Thyroid gland (tissue), 4 donors: ENCODE measurements around the gene GJC1. TPM values are rescaled to one million over a fixed set of nuclear protein-coding genes. Genes with fewer than 3 reads are reported as not detected.

ENCODE experiments used
- DNase-seq, 2 donors: peaks; one replicate each; pipeline ENCODE4 v3.0.0-alpha.2; 2019
- H3K27ac ChIP-seq, 3 donors: fragments of 200-600 bp; sonication (generic); 1 replicate in 2 of 3; 2 replicates in 1 of 3; pipeline ENCODE4 v1.5.1; 2016 to 2019; ENCODE audit warnings: mild to moderate bottlenecking in 1 of 3, moderate library complexity in 1 of 3
- H3K27me3 ChIP-seq: fragments of 200-600 bp; sonication (generic); one replicate; pipeline ENCODE4 v1.5.1; 2019
- H3K36me3 ChIP-seq, 2 donors: fragments of 200-600 bp; sonication (generic); one replicate each; pipeline ENCODE4 v1.5.1; 2016 to 2019
- H3K4me1 ChIP-seq, 2 donors: fragments of 200-600 bp; sonication (generic); one replicate each; pipeline ENCODE4 v1.5.1; 2017 to 2019
- H3K4me3 ChIP-seq, 3 donors: fragments of 200-600 bp; sonication (generic); replicated peaks in 1 of 3; 1 replicate in 2 of 3; 2 replicates in 1 of 3; pipeline ENCODE4 v1.5.1; 2016; ENCODE audit warnings: mild to moderate bottlenecking in 1 of 3
- H3K9me3 ChIP-seq: fragments of 200-600 bp; sonication (generic); one replicate; pipeline ENCODE4 v1.5.1; 2017
- POLR2A ChIP-seq, 2 donors: fragments of 450-650 bp; IDR thresholded peaks; one replicate each; pipeline ENCODE4 v1.6.1; 2017; ENCODE audit warnings: antibody characterized with exemption in 2 of 2, mild to moderate bottlenecking in 2 of 2, moderate library complexity in 1 of 2
- WGBS, 2 donors: methylation state at CpG; one replicate each; pipeline ENCODE4 v1.1.5; 2017; 5-methylcytosine and 5-hydroxymethylcytosine counted together
- intact Hi-C: fragments of 100-400 bp; cut with DNase I; formaldehyde crosslinking; loops from one replicate; pipeline ENCODE4 v1.15.1; 2023
- total RNA-seq, 4 donors: library from RNA; depleted of rRNA; stranded (reverse); fragments of >200 nt; gene quantifications; one replicate each; pipeline ENCODE4 v1.2.3, GENCODE V29; 2016
- TF ChIP-seq, protein P1 (sequence below), 6 experiments: fragments of 200-600 bp in 3 of 6; fragments of 450-650 bp in 3 of 6; sonication (generic) in 3 of 6; IDR thresholded peaks; one replicate each; pipeline ENCODE4 v1.5.1; 2016 to 2019; ENCODE audit warnings: antibody characterized with exemption in 6 of 6, mild to moderate bottlenecking in 2 of 6, inconsistent platforms in 1 of 6, moderate library complexity in 1 of 6

GJC1 gene
- total RNA-seq, 4 donors from 2014 or later: 1.4 to 6.1 (median 3.8) TPM

DNA sequence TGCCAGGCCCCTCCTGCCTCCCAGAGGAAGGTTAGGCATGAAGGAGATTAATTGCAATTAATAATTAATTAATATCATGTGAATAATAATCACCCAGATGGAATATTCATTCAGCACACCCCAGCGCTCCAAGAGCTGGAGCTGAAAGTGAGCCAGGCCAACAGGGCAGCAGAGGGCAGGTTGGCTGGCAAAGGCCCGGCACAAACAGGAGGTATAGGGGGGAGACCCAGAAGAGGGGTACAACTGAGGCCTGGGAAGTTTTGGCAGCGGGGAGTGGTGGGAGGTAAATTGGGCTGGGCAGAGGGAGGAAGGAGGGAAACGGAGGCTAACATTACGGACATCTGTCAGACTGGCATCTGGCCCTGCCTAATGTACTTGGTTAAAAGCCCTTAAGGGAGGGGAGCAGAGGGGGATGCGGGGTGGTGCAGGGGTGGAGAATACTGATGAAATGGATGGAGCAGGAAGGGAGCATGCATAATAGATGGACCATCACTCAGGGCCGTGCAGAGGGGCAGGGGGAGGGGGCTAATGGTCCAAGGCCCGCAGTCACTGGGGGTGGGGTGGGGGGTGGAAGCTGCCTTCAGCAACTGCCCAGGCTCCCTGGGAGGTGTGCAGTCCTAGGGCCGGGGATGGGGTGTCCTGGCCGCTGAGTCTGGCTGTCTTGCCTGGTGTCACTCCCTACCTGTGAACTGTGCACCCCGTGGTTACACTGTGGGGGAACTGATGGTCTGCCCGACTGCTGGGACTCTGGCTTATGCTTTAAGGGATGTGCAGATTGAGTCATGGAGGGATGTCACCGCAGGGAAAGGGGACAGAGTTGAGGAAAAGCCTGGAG lies 69.4 kb downstream of the GJC1 start:
- H3K36me3 ChIP-seq: no peaks in the 10 kb centered on the region
- H3K9me3 ChIP-seq: no peaks in the 10 kb centered on the region
- peaks cover 12% of the 10 kb centered on the region for H3K27me3 ChIP-seq
- TF ChIP-seq, protein P1, sequence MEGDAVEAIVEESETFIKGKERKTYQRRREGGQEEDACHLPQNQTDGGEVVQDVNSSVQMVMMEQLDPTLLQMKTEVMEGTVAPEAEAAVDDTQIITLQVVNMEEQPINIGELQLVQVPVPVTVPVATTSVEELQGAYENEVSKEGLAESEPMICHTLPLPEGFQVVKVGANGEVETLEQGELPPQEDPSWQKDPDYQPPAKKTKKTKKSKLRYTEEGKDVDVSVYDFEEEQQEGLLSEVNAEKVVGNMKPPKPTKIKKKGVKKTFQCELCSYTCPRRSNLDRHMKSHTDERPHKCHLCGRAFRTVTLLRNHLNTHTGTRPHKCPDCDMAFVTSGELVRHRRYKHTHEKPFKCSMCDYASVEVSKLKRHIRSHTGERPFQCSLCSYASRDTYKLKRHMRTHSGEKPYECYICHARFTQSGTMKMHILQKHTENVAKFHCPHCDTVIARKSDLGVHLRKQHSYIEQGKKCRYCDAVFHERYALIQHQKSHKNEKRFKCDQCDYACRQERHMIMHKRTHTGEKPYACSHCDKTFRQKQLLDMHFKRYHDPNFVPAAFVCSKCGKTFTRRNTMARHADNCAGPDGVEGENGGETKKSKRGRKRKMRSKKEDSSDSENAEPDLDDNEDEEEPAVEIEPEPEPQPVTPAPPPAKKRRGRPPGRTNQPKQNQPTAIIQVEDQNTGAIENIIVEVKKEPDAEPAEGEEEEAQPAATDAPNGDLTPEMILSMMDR (IDR thresholded peaks at IDR 0.05): no peak
- TF ChIP-seq POLR2A (IDR thresholded peaks at IDR 0.05): no peak
- H3K4me1 ChIP-seq: peaks cover 6 to 13% of the 10 kb centered on the region in 2 donors
- no peak for DNase-seq
- H3K4me3 ChIP-seq: no peak overlapping the region
- intact Hi-C loops: no loop called here
- WGBS, 2 donors: 79 to 87% methylated on average over 13 of the region's 13 CpGs
- no peak overlapping the region for H3K27ac ChIP-seq

DNA sequence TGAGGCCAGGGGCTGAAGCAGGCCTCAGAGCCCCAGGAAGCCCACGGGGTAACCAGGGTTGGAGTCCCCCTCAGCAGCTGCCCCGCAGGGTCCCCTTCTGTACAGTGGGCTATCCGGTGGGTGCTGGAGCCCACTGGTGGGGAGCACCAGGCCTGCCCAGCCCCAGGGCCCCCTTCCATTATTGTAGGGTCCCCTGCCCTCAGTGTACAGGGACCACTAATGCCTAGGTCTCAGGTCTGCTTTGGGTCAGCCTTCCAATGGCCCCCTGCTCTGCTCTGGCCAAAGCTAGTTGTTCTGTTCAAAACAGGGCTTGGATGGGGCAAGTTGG lies 70.2 kb downstream of the GJC1 start:
- H3K36me3 ChIP-seq: no peaks in the 10 kb centered on the region
- H3K4me3 ChIP-seq: no peak overlapping the region
- H3K27me3 ChIP-seq: peaks cover 12% of the 10 kb centered on the region
- intact Hi-C loops: no loop called here
- no peak for DNase-seq
- H3K27ac ChIP-seq: no peak overlapping the region
- no peaks in the 10 kb centered on the region for H3K9me3 ChIP-seq
- H3K4me1 ChIP-seq: peaks cover 6 to 13% of the 10 kb centered on the region in 2 donors
- 67 to 80% methylated on average over 3 of the region's 3 CpGs for WGBS, 2 donors
- TF ChIP-seq POLR2A (IDR thresholded peaks at IDR 0.05): no peak
- TF ChIP-seq, protein P1 (IDR thresholded peaks at IDR 0.05): no peak

DNA sequence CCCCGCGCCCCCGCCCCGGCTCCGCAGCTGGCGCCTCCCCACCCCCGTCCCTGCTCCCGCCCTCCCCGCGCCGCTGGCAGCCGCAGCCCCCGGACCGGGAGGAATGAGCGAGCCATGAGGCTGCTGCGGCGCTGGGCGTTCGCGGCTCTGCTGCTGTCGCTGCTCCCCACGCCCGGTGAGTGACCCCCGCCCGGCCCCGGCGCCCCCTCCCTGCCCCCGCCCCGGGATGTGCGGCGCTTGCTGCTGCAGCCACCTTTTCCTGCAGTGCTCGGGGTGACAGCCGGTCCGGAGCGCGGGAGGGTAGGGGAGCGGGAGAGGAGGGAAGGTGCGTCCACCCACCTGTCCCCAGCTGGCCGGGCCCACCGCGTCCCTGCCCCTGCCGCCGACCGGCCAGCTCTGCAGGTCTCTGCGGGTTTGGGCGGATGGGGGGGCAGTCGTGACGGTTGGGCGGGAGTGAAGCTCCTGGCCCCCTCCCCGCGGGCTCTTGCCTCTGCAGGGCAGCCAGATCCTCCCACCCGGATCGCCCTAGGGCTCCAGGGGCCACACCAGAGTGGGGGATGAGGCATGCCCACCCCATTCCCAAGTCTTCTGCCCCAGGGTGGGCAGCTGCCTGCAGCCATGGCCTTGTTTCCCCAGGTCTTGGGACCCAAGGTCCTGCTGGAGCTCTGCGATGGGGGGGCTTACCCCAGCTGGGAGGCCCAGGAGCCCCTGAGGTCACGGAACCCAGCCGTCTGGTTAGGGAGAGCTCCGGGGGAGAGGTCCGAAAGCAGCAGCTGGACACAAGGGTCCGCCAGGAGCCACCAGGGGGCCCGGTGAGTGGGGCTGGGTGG lies 70.8 kb downstream of the GJC1 start:
- TF ChIP-seq, protein P1 (IDR thresholded peaks at IDR 0.05): no peak
- TF ChIP-seq POLR2A (IDR thresholded peaks at IDR 0.05): no peak
- DNase-seq: no peak
- Histone ChIP-seq H3K4me3 (peak overlapping the region in 1 of 3 donors; percentile 25), H3K27ac (no peak overlapping the region), H3K9me3 (no peaks in the 10 kb centered on the region), H3K36me3 (no peaks in the 10 kb centered on the region), H3K4me1 (peaks cover 6 to 13% of the 10 kb centered on the region in 2 donors), H3K27me3 (peaks cover 12% of the 10 kb centered on the region)
- WGBS, 2 donors: 38 to 52% methylated on average over 6 to 7 of the region's 60 CpGs
- intact Hi-C loops: no loop called here

DNA sequence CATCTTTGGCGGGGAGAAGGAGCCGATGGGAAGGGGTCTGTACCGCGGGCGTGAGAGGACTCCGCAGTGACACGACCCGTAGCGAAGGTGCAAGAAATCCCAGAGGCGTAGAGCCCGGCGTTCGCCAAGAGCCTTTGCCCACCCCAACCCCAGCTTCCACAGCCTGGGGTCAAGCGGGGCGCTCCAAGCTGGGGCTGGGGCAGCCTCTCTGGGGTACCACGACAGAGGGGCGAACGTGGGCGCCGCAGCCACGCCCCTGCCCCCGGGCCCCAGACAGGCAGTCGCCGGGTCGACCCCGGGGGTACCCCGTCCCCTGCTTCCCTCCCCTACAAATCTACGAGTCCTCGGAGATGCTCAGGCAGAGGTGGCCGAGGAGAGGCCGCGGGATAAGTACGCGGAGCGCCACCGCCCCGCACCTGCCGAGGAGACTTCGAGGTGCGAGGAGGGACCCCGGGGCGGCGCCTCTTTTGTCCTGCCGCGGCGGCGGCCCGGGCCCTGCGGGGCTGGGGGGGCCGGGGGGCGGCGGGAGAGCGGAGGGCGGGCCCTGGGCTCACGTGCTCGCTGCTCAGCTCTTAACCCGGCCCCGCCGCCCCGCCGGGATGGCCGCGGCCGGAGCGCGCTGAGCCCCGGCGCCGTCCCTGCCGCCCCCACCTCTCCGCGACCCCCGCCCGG lies 71.5 kb downstream of the GJC1 start, which contains the start of gene ADAM11:
ADAM11 (plus strand) TSS at position 575 of the 672 bp plus-strand sequence. CDS start 212 bp downstream, outside the sequence.
- Histone ChIP-seq H3K9me3 (no peaks in the 10 kb centered on the region), H3K36me3 (no peaks in the 10 kb centered on the region), H3K27me3 (peaks cover 12% of the 10 kb centered on the region), H3K4me3 (peak within 1 kb of the TSS in 1 of 3 donors; percentile 25), H3K4me1 (peaks cover 6 to 13% of the 10 kb centered on the region in 2 donors), H3K27ac (no peak within 1 kb of the TSS)
- TF ChIP-seq POLR2A (IDR thresholded peaks at IDR 0.05): no peak
- TF ChIP-seq, protein P1 (IDR thresholded peaks at IDR 0.05): no peak
- WGBS, 2 donors: 13 to 14% methylated on average over 15 to 24 of the region's 74 CpGs
- intact Hi-C loops: no loop called here
- no peak for DNase-seq
